ENCODE results near the gene HAO2.

HAO2 gene

DNA sequence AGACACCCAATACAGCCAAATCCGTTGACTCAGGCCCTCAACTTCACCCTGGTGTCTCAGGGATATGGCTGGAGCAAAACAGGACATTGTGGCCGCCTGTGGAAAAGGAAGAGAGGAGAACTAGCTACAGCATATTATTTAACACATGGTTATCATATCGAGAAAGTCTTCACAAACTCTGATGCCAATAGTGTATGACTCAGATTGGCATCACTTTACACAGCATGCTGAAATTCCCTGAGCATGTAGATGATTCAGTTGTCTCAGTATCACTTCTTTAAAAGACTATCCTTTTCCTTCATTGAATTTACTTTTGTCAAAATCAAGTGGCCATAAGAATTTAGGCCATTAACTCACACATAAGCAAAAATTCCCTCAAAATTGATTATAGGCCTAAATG lies 66.5 kb downstream of the HAO2 start:
- no peak for DNase-seq

DNA sequence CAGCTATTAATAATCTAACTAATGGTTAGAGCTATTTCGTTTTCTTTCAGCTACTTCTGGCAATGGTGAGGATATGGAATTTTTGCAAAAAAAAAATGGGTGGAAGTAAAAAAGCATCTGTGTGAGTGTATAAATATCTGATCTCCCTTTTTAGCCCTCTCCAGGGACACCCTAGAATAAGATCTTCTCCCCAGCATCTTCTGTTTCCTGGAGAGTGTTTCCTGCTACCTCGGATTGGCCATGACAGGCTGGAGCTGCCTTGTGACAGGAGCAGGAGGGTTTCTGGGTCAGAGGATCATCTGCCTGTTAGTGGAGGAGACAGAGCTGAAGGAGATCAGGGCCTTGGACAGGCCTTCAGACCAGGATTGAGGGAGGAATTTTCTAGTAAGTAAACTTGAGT lies 70.2 kb downstream of the HAO2 start:
- DNase-seq, result no peak

- no peak for DNase-seq
Observed at GRCh38 chr1:119440721-119441307, 72.2 kb downstream of the HAO2 start.

DNA sequence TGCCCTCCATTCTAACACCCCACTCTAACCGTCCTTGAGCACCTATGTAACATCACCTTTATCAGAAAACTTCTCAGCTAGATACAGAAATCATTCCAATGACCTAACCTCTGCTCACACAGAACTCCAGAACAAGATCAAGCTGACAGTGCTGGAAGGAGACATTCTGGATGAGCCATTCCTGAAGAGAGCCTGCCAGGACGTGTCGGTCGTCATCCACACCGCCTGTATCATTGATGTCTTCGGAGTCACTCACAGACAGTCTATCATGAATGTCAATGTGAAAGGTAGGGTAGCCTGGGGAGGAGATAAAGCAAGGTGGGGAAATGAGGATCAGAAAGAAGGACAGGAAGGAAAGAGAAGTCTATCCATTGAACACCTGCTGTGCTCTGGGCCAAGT lies 74.2 kb downstream of the HAO2 start:
- no peak for DNase-seq

Measured in hypothalamus (tissue), 51 donors.